Measurements from ENCODE around the gene LEP. TPM values are rescaled to one million over a fixed set of nuclear protein-coding genes. Genes with fewer than 3 reads are reported as not detected.

LEP gene
- total RNA-seq, 1 experiment from 2014 or later = not detected

DNA sequence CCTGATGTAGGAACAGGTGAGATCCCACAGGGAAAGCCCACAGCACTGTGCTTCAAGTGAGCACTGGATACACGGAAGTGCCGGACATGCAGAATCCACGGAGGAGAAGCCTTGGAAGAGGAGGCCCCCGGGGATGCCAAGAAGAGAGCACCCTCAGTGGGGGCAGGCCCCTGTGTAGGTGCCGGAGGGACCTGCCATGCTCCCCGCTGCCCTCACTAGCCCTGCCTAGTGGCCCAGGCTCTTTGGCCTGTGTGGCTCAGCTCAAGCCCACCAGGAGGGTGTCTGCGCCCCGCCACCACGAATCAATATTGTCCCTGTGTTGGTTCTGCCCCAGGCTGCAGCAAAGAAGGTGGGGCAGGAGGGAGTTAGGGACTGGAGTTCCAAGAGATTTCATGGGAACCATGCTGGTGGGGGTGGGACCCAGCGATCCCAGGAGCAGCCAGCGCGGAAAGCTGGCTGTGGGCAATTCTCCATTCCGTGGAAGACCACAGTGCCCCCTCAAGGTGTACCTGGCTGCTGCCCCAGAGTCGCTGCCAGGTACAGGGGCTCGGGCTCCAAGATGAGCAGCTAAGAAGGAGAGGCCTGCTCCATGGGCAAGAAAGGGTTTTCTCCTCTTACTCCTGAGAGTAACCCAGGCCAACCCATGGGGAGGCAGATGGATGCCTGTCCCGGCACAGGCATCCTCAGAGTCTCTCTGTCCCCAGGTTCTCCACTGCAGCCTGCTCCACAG, 34.9 kb upstream of the LEP start (continued):
- TF ChIP-seq, protein P1, sequence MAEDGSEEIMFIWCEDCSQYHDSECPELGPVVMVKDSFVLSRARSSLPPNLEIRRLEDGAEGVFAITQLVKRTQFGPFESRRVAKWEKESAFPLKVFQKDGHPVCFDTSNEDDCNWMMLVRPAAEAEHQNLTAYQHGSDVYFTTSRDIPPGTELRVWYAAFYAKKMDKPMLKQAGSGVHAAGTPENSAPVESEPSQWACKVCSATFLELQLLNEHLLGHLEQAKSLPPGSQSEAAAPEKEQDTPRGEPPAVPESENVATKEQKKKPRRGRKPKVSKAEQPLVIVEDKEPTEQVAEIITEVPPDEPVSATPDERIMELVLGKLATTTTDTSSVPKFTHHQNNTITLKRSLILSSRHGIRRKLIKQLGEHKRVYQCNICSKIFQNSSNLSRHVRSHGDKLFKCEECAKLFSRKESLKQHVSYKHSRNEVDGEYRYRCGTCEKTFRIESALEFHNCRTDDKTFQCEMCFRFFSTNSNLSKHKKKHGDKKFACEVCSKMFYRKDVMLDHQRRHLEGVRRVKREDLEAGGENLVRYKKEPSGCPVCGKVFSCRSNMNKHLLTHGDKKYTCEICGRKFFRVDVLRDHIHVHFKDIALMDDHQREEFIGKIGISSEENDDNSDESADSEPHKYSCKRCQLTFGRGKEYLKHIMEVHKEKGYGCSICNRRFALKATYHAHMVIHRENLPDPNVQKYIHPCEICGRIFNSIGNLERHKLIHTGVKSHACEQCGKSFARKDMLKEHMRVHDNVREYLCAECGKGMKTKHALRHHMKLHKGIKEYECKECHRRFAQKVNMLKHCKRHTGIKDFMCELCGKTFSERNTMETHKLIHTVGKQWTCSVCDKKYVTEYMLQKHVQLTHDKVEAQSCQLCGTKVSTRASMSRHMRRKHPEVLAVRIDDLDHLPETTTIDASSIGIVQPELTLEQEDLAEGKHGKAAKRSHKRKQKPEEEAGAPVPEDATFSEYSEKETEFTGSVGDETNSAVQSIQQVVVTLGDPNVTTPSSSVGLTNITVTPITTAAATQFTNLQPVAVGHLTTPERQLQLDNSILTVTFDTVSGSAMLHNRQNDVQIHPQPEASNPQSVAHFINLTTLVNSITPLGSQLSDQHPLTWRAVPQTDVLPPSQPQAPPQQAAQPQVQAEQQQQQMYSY (CRISPR knock-in tag; IDR thresholded peaks at IDR 0.05) = no peak
- no peak for TF ChIP-seq GRHL2 (CRISPR knock-in tag; IDR thresholded peaks at IDR 0.05; ENCODE audit: insufficient replicate concordance, severe bottlenecking)

DNA sequence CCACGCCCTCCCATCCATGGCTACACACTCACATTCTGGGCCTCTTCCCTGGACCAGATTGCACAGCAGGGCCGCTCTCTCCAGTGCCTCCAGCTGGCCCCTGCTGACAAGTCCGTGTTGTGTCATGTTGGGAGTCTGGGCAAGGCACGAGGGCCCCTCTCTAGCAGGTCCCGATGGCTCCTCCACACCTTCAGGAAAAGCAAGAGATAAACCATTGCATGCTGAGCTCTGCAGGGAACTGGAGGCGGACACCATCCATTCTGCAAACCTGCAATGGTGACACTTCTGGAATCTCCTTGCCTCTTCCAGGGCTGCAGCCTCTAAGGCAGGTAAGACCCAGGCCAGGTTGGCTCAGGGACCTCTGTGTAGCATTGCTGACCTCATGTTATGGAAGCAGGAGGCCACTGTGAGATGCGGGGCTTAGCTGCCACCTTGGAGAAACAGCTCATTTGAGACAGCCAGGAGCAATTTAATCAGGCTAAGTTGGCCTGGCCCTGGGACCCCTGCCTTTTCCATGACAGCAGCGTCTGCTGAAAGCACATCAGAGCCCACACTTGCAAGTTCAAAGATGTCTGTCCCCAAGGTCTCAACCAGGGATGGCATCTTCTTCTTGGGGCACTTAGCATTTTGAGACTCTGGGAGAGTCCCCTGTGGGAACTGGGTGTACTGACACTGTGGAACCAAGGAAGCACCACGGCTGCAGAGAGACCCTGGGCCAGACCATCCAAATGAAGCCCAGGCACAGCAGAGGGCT, 34.2 kb upstream of the LEP start:
- TF ChIP-seq, protein P2, sequence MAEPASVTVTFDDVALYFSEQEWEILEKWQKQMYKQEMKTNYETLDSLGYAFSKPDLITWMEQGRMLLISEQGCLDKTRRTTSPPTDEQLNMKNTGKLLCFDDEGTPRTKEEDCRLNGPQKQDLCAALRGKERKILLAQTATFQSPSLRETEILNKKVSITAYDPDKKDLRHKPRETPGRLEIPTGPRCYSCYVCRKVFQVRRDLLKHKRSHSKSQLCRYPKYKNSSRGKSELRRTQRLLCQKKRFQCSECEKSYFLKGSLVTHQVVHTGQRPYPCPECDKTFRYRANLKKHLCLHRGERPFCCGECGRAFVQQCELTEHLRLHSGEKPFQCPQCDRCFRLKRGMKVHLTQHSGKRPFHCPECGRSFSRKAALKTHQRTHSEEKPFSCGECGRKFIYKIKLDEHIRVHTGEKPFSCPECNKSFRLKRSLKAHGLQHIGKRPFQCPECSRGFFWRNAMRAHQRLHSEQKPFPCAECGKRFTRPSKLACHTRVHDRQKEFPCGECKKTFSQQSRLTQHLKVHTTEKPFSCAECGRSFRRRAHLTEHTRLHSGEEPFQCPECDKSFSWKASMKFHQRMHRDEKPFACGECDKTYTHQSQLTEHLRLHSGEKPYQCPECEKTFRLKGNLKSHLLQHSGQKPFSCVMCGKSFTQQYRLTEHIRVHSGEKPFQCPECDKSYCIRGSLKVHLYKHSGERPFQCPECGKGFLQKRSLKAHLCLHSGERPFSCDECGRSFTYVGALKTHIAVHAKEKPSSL (CRISPR knock-in tag; conservative IDR thresholded peaks at IDR 0.05) = no peak
- no peak overlapping the region for H3K27ac Mint-ChIP-seq
- ATAC-seq = no peak
- no peak overlapping the region for H3K4me3 Mint-ChIP-seq
- H3K27me3 Mint-ChIP-seq (ENCODE audit: low read depth) = peaks cover 48% of the 10 kb centered on the region
- peaks cover 5% of the 10 kb centered on the region for H3K9me3 Mint-ChIP-seq
- H3K36me3 Mint-ChIP-seq = no peaks in the 10 kb centered on the region
- CTCF ChIA-PET = interaction anchor here (0.6 to 8.3 kb wide), 31 partner anchors 12 to 578 kb away, joined by 3 to 198 read pairs (median 5); partner anchors contain the start of gene LRRC4
- no peak for DNase-seq (ENCODE audit: low spot score)
- H3K4me1 Mint-ChIP-seq = peaks cover 20% of the 10 kb centered on the region
- POLR2A ChIA-PET = interaction anchor here (0.9 kb wide), 1 partner anchor 174 kb away, joined by 3 read pairs; no protein-coding TSS in a partner anchor

DNA sequence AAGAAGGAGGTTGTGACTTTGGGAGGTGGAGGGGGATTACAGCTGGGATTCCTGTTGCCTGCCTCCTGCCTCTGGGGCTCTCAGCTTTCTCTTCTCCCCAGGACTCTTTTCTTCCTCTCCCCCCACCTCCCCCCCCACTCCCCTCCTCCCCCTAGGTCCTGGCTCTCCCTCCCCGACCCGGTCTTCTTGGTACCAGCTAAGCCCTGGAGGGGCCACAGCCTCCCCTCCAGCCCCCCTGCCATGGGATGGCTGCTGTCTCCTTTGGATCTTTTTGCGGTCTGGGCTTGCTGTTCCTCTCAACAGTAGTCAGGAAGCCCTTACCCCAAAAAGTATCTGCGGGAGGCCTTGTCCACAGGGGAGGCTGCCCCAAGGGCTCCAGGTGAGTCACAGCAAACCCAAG, 33.5 kb upstream of the LEP start:
- ATAC-seq (no peak), DNase-seq (ENCODE audit: low spot score) (no peak)
- ChIA-PET CTCF (interaction anchor here (0.6 to 8.3 kb wide), 20 partner anchors 11 to 524 kb away, joined by 3 to 198 read pairs (median 6); partner anchors contain the start of gene LRRC4), POLR2A (no interaction called here)
- Mint-ChIP-seq H3K27ac (no peak overlapping the region), H3K4me3 (no peak overlapping the region), H3K9me3 (peaks cover 5% of the 10 kb centered on the region), H3K27me3 (ENCODE audit: low read depth) (peaks cover 42% of the 10 kb centered on the region), H3K36me3 (no peaks in the 10 kb centered on the region), H3K4me1 (peaks cover 19% of the 10 kb centered on the region)
- TF ChIP-seq CREM (CRISPR knock-in tag; IDR thresholded peaks at IDR 0.05) (no peak), ZNF263 (CRISPR knock-in tag; IDR thresholded peaks at IDR 0.05; ENCODE audit: low read depth) (no peak), NR2C2 (CRISPR knock-in tag; IDR thresholded peaks at IDR 0.05) (no peak), FOXK1 (CRISPR knock-in tag; IDR thresholded peaks at IDR 0.05) (no peak), GABPB1 (CRISPR knock-in tag; IDR thresholded peaks at IDR 0.05) (no peak), ZNF396 (CRISPR knock-in tag; IDR thresholded peaks at IDR 0.05; ENCODE audit: borderline replicate concordance) (no peak)
- TF ChIP-seq, protein P3, sequence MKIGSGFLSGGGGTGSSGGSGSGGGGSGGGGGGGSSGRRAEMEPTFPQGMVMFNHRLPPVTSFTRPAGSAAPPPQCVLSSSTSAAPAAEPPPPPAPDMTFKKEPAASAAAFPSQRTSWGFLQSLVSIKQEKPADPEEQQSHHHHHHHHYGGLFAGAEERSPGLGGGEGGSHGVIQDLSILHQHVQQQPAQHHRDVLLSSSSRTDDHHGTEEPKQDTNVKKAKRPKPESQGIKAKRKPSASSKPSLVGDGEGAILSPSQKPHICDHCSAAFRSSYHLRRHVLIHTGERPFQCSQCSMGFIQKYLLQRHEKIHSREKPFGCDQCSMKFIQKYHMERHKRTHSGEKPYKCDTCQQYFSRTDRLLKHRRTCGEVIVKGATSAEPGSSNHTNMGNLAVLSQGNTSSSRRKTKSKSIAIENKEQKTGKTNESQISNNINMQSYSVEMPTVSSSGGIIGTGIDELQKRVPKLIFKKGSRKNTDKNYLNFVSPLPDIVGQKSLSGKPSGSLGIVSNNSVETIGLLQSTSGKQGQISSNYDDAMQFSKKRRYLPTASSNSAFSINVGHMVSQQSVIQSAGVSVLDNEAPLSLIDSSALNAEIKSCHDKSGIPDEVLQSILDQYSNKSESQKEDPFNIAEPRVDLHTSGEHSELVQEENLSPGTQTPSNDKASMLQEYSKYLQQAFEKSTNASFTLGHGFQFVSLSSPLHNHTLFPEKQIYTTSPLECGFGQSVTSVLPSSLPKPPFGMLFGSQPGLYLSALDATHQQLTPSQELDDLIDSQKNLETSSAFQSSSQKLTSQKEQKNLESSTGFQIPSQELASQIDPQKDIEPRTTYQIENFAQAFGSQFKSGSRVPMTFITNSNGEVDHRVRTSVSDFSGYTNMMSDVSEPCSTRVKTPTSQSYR (CRISPR knock-in tag; IDR thresholded peaks at IDR 0.05) = no peak
- TF ChIP-seq, protein P4, sequence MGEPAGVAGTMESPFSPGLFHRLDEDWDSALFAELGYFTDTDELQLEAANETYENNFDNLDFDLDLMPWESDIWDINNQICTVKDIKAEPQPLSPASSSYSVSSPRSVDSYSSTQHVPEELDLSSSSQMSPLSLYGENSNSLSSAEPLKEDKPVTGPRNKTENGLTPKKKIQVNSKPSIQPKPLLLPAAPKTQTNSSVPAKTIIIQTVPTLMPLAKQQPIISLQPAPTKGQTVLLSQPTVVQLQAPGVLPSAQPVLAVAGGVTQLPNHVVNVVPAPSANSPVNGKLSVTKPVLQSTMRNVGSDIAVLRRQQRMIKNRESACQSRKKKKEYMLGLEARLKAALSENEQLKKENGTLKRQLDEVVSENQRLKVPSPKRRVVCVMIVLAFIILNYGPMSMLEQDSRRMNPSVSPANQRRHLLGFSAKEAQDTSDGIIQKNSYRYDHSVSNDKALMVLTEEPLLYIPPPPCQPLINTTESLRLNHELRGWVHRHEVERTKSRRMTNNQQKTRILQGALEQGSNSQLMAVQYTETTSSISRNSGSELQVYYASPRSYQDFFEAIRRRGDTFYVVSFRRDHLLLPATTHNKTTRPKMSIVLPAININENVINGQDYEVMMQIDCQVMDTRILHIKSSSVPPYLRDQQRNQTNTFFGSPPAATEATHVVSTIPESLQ (CRISPR knock-in tag; IDR thresholded peaks at IDR 0.05) = no peak
- TF ChIP-seq, protein P5, sequence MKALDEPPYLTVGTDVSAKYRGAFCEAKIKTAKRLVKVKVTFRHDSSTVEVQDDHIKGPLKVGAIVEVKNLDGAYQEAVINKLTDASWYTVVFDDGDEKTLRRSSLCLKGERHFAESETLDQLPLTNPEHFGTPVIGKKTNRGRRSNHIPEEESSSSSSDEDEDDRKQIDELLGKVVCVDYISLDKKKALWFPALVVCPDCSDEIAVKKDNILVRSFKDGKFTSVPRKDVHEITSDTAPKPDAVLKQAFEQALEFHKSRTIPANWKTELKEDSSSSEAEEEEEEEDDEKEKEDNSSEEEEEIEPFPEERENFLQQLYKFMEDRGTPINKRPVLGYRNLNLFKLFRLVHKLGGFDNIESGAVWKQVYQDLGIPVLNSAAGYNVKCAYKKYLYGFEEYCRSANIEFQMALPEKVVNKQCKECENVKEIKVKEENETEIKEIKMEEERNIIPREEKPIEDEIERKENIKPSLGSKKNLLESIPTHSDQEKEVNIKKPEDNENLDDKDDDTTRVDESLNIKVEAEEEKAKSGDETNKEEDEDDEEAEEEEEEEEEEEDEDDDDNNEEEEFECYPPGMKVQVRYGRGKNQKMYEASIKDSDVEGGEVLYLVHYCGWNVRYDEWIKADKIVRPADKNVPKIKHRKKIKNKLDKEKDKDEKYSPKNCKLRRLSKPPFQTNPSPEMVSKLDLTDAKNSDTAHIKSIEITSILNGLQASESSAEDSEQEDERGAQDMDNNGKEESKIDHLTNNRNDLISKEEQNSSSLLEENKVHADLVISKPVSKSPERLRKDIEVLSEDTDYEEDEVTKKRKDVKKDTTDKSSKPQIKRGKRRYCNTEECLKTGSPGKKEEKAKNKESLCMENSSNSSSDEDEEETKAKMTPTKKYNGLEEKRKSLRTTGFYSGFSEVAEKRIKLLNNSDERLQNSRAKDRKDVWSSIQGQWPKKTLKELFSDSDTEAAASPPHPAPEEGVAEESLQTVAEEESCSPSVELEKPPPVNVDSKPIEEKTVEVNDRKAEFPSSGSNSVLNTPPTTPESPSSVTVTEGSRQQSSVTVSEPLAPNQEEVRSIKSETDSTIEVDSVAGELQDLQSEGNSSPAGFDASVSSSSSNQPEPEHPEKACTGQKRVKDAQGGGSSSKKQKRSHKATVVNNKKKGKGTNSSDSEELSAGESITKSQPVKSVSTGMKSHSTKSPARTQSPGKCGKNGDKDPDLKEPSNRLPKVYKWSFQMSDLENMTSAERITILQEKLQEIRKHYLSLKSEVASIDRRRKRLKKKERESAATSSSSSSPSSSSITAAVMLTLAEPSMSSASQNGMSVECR (CRISPR knock-in tag; IDR thresholded peaks at IDR 0.05; ENCODE audit: borderline replicate concordance) = no peak
- TF ChIP-seq, protein P6, sequence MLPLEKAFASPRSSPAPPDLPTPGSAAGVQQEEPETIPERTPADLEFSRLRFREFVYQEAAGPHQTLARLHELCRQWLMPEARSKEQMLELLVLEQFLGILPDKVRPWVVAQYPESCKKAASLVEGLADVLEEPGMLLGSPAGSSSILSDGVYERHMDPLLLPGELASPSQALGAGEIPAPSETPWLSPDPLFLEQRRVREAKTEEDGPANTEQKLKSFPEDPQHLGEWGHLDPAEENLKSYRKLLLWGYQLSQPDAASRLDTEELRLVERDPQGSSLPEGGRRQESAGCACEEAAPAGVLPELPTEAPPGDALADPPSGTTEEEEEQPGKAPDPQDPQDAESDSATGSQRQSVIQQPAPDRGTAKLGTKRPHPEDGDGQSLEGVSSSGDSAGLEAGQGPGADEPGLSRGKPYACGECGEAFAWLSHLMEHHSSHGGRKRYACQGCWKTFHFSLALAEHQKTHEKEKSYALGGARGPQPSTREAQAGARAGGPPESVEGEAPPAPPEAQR (CRISPR knock-in tag; IDR thresholded peaks at IDR 0.05) = no peak

Data from WTC11 (cell line).